NB4 (cell line): ENCODE data around the gene USF2.
A peak's percentile ranks its signal among the peaks of the same experiment; 100 is the strongest.
"Not testable (repeated sequence)": the region's sequence is repeated elsewhere in the genome, so short reads cannot be mapped to it uniquely, and the experiment has no call there.

ENCODE experiments used
- DNase-seq: peaks from one replicate; pipeline ENCODE4 v3.0.0; 2010; ENCODE audit warnings: low read depth
- H3K4me3 ChIP-seq: one replicate; pipeline ENCODE4 v1.5.1; 2011; ENCODE audit warnings: mild to moderate bottlenecking, low read depth, low read length, moderate library complexity
- CTCF ChIP-seq: IDR thresholded peaks from one replicate; pipeline ENCODE4 v1.5.1; 2012; ENCODE audit warnings: low read depth, low read length
- MAX ChIP-seq: IDR thresholded peaks from 2 replicates; pipeline ENCODE4 v1.6.1; 2011; ENCODE audit warnings: low read depth, low read length
- MYC ChIP-seq: IDR thresholded peaks from 2 replicates; pipeline ENCODE4 v1.6.1; 2011; ENCODE audit warnings: low read depth, low read length
- POLR2A ChIP-seq: IDR thresholded peaks from 2 replicates; pipeline ENCODE4 v1.6.1; 2011; ENCODE audit warnings: mild to moderate bottlenecking; ENCODE audit not compliant: insufficient read length; ENCODE audit errors: extremely low read depth

Gene USF2

DNA sequence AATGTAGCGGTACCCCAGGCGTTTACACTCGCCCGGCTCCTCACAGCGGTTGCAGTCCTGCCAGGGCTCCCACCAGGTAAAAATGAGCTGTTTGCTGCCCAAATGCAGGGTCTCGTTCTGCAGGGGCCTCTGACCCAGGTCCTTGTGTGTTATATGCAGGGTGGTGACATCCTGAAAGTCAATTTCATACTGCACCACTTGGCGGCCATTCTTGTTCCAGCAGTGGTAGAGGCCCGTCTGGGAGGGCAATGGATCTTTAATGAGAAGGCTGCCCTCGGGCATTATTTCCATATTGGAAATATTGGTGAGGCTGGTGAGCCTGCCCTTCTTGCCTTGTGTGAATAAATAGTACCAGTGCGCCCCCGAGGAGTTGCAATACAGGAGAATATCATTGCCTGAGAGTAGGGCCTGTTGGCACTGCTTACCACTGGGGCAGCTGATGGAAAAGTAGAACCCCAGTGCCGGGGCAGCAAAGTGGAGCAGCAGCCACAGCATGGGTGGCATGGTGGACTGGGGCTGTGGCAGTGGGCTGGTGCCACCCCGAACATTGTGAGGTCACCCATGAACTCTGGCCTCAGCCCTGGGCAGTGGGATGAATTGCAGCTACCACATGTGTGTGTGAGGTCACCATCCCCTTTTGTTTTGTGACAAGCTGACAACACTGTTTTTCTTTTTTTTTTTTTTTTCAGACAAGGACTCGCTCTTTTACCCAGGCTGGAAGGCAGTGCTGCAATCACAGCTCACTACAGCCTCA, 40.4 kb upstream of the USF2 start, which contains the start of gene FAM187B:
Gene FAM187B, minus strand, starts transcription at position 563 of the 754 bp plus-strand sequence. Its CDS starts 59 bp downstream, at position 504.
- TF ChIP-seq MAX, result no peak
- TF ChIP-seq POLR2A, result no peak
- TF ChIP-seq MYC, result no peak
- TF ChIP-seq CTCF, result no peak
- no peak for DNase-seq
- no peak within 1 kb of the TSS for H3K4me3 ChIP-seq

DNA sequence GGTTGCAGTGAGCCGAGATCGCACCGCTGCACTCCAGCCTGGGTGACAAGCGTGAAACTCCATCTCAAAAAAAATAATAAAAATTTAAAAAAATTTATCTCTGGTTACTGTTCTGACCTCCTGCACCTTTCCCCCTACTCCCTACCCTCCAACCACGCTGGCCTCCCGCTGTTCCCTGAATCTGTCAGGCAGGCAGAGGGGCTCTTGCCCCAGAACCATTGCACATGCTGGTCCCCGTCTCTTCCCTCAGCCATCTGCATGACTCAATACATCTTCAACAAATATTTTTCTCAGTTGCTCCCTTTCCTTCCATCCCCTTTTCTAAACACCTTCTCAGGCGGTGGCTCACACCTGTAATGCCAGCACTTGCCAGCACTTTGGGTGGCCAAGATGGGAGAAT, 39.2 kb upstream of the USF2 start:
- no peak for DNase-seq
- TF ChIP-seq POLR2A (no peak), CTCF (no peak), MAX (no peak), MYC (no peak)
- H3K4me3 ChIP-seq, result no peak overlapping the region

GRCh38 chr19:35231956-35232645, 36.7 kb upstream of the USF2 start:
- TF ChIP-seq MAX (no peak), POLR2A (no peak), MYC (no peak), CTCF (no peak)
- DNase-seq, result no peak
- H3K4me3 ChIP-seq, result no peak overlapping the region

GRCh38 chr19:35232912-35233311, 35.9 kb upstream of the USF2 start:
- H3K4me3 ChIP-seq, result no peak overlapping the region
- TF ChIP-seq CTCF (no peak), MYC (no peak), POLR2A (no peak), MAX (no peak)
- no peak for DNase-seq

DNA sequence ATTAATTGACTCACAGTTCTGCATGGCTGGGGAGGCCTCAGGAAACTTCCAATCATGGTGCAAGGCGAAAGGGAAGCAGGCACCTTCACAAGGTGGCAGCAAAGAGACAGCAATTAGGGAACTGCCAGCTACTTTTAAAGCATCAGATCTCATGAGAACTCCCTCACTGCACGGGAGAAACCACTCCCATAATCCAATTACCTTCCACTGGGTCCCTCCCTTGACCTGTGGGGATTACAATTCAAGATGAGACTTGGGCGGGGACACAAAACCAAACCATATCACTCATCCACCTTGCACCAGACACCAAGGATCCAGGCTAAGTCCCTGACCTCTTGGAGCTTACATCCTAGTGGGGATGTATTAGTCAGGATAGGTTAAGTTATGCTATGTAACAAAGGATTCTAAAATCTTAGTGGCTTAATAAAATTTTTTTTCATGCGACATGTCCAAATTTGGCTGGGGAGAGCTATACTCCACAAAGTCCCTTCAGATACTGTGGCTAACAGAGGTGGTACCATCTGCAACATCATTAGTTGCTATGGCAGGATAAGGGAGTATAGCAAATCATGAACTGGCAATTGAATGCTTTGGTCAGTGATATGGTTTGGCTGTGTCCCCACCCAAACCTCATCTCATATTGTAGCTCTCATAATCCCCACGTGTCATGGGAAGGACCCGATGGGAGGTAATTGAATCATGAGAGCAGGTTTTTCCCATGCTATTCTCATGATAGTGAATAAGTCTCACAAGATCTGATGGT, 31.9 kb upstream of the USF2 start:
- DNase-seq, result peak; percentile 16
- TF ChIP-seq POLR2A (no peak), CTCF (peak; percentile 1)
- H3K4me3 ChIP-seq, result no peak overlapping the region

- not testable (repeated sequence) for DNase-seq, H3K4me3 ChIP-seq
These were observed 29.2 kb upstream of the USF2 start for GRCh38 chr19:35239597-35239996.
